K562 (cell line): Measurements from ENCODE around the gene SRGAP3. TPM values are rescaled to one million over a fixed set of nuclear protein-coding genes. Genes with fewer than 3 reads are reported as not detected.

ENCODE experiments used
- ATAC-seq: fragments of 200-7000 bp; cut with Tn5 transposase; 3 replicates; pipeline ENCODE4 v1.9.1; 2020; ENCODE audit warnings: moderate library complexity
- BruUV-seq: library from RNA; stranded (reverse); fragments of 400-500 nt; replicated peaks from 2 replicates; lab custom pipeline; 2021; lab: Mats Ljungman, UMichigan
- CTCF ChIA-PET: fragments of 300-600 bp; formaldehyde crosslinking; extraction: SDS; loops from one replicate; lab custom pipeline; 2021; ENCODE audit warnings: low intra/inter-chr PET ratio; lab: Yijun Ruan, JAX
- POLR2A ChIA-PET: fragments of 300-600, 350-650 bp; sonication (Branson Sonifier 250); formaldehyde crosslinking; extraction: SDS; loops from one replicate; lab custom pipeline; 2021; ENCODE audit warnings: antibody characterized with exemption, inconsistent platforms; lab: Yijun Ruan, JAX
- DNase-seq, 4 experiments: peaks; one replicate each; pipeline versions ENCODE4 v3.0.0 to v3.0.0-alpha.2; 2011 to 2018; ENCODE audit warnings: low spot score in 3 of 4, mixed read lengths in 3 of 4; ENCODE audit errors: extremely low read depth in 1 of 4
- FAIRE-seq: peaks from 2 replicates; lab custom pipeline; 2011; peaks lifted over from hg19 to GRCh38; lab: Jason Lieb, UNC
- H2AFZ ChIP-seq: 2 replicates; pipeline ENCODE4 v1.6.0; 2011; ENCODE audit warnings: low read depth, low read length, control low read depth, inconsistent platforms
- H3K27ac ChIP-seq: fragments of 200-600 bp; 3 replicates; pipeline ENCODE4 v1.8.0; 2011; ENCODE audit warnings: low read depth, mild to moderate bottlenecking, control low read depth, inconsistent platforms, low read length, moderate library complexity, mixed read lengths; ENCODE audit errors: extremely low read depth
- H3K27me3 ChIP-seq, 2 experiments: fragments of 300-600 bp in 1 of 2; 2 replicates in 1 of 2; 3 replicates in 1 of 2; pipeline versions ENCODE4 v1.6.0 to v1.8.0; 2011; ENCODE audit warnings: inconsistent platforms in 2 of 2, low read length in 2 of 2, mild to moderate bottlenecking in 1 of 2, mixed read lengths in 1 of 2, moderate library complexity in 1 of 2; ENCODE audit not compliant: control insufficient read depth in 2 of 2, insufficient read depth in 2 of 2
- H3K36me3 ChIP-seq: fragments of 300-600 bp; 3 replicates; pipeline ENCODE4 v1.8.0; 2011; ENCODE audit warnings: mild to moderate bottlenecking, low read length, inconsistent platforms; ENCODE audit not compliant: control insufficient read depth, insufficient read depth
- H3K4me1 ChIP-seq, 2 experiments: fragments of 200-600 bp in 1 of 2; replicated peaks in 1 of 2; 2 replicates in 1 of 2; 3 replicates in 1 of 2; pipeline versions ENCODE4 v1.5.1 to v1.8.0; 2011; ENCODE audit warnings: inconsistent platforms in 2 of 2, low read length in 2 of 2, mild to moderate bottlenecking in 1 of 2, mixed read lengths in 1 of 2, moderate library complexity in 1 of 2; ENCODE audit not compliant: control insufficient read depth in 2 of 2, insufficient read depth in 2 of 2
- H3K4me2 ChIP-seq: 2 replicates; pipeline ENCODE4 v1.6.1; 2011; ENCODE audit warnings: low read length, control low read depth, inconsistent platforms, mixed read lengths; ENCODE audit not compliant: insufficient read depth
- H3K4me3 ChIP-seq: fragments of 200-600 bp; sonication (generic), shearing (Covaris generic); 2 replicates; pipeline ENCODE4 v1.5.1; 2016; ENCODE audit warnings: control low read depth, inconsistent platforms
- H3K79me2 ChIP-seq: fragments of 200-600 bp; 3 replicates; pipeline ENCODE4 v1.8.0; 2011; ENCODE audit warnings: low read length, inconsistent platforms; ENCODE audit not compliant: control insufficient read depth, insufficient read depth
- H3K9ac ChIP-seq, 2 experiments: 2 replicates each; pipeline versions ENCODE4 v1.6.0 to v1.6.1; 2011; ENCODE audit warnings: low read depth in 2 of 2, low read length in 2 of 2, control low read depth in 1 of 2, inconsistent platforms in 1 of 2, mild to moderate bottlenecking in 1 of 2, mixed read lengths in 1 of 2; ENCODE audit not compliant: insufficient read depth in 1 of 2
- H3K9me1 ChIP-seq: one replicate; pipeline ENCODE4 v1.6.0; 2011; ENCODE audit warnings: inconsistent platforms, mild to moderate bottlenecking, low read length, moderate library complexity; ENCODE audit not compliant: control insufficient read depth, insufficient read depth
- H3K9me3 ChIP-seq: replicated peaks from 2 replicates; pipeline ENCODE4 v1.5.1; 2011; ENCODE audit warnings: low read depth, low read length, inconsistent platforms; ENCODE audit not compliant: control insufficient read depth, insufficient read depth
- H4K20me1 ChIP-seq: replicated peaks from 2 replicates; pipeline ENCODE4 v1.6.1; 2011; ENCODE audit warnings: low read length, inconsistent platforms, mixed read lengths; ENCODE audit not compliant: control insufficient read depth, insufficient read depth
- ATF6 ChIP-seq: sonication (generic); formaldehyde crosslinking; IDR thresholded peaks from 2 replicates; pipeline ENCODE4 v1.4.0; 2020; ENCODE audit warnings: mild to moderate bottlenecking, missing genetic modification reagents
- BRD9 ChIP-seq: fragments of 450-650 bp; IDR thresholded peaks from 2 replicates; pipeline ENCODE4 v1.6.1; 2018; ENCODE audit warnings: low read depth; ENCODE audit not compliant: partially characterized antibody
- ETS1 ChIP-seq: conservative IDR thresholded peaks from 2 replicates; pipeline ENCODE4 v1.6.1; 2011; ENCODE audit warnings: low read depth, mild to moderate bottlenecking, low read length; ENCODE audit not compliant: control insufficient read depth
- HMGXB4 ChIP-seq: sonication (generic); formaldehyde crosslinking; IDR thresholded peaks from 2 replicates; pipeline ENCODE4 v1.8.1; 2023; ENCODE audit warnings: mild to moderate bottlenecking, missing genetic modification reagents
- ILK ChIP-seq: fragments of 450-650 bp; IDR thresholded peaks from 2 replicates; pipeline ENCODE4 v1.6.1; 2016; ENCODE audit warnings: missing genetic modification characterization, low read depth, mild to moderate bottlenecking, missing compliant biosample characterization, moderate library complexity, borderline replicate concordance
- KAT8 ChIP-seq: fragments of 450-650 bp; IDR thresholded peaks from 2 replicates; pipeline ENCODE4 v1.6.1; 2016; ENCODE audit warnings: low read depth, mild to moderate bottlenecking
- KLF1 ChIP-seq: fragments of 450-650 bp; IDR thresholded peaks from 2 replicates; pipeline ENCODE4 v1.6.1; 2016; ENCODE audit warnings: missing genetic modification characterization, missing compliant biosample characterization
- NFYB ChIP-seq: IDR thresholded peaks from 2 replicates; pipeline ENCODE4 v1.6.1; 2011; ENCODE audit warnings: mild to moderate bottlenecking, moderate library complexity; ENCODE audit not compliant: insufficient read length; ENCODE audit errors: extremely low read depth
- PCBP1 ChIP-seq: fragments of 200-400 bp; formaldehyde crosslinking; IDR thresholded peaks from 2 replicates; pipeline ENCODE4 v1.6.1; 2018; ENCODE audit warnings: mild to moderate bottlenecking, low read depth, low read length; ENCODE audit not compliant: poor library complexity, severe bottlenecking
- PRMT5 ChIP-seq: sonication (generic); formaldehyde crosslinking; IDR thresholded peaks from 2 replicates; pipeline ENCODE4 v1.5.0; 2020; ENCODE audit warnings: missing genetic modification reagents
- SP2 ChIP-seq: IDR thresholded peaks from 2 replicates; pipeline ENCODE4 v1.6.1; 2011; ENCODE audit warnings: mild to moderate bottlenecking, low read depth, low read length, moderate library complexity; ENCODE audit not compliant: poor library complexity, severe bottlenecking; ENCODE audit errors: extremely low read depth
- ZNF77 ChIP-seq: fragments of 250-450 bp; sonication (Bioruptor Pico); IDR thresholded peaks from 2 replicates; pipeline ENCODE4 v1.5.0; 2020
- WGBS: fragments of 100-300 bp; shearing (Covaris generic); methylation state at CpG from one replicate; pipeline ENCODE4 v1.1.6; 2016; ENCODE audit warnings: low coverage, mixed read lengths; ENCODE audit not compliant: insufficient coverage; ENCODE audit errors: missing lambda C conversion rate; 5-methylcytosine and 5-hydroxymethylcytosine counted together
- in situ Hi-C: fragments of 300-500 bp; cut with MboI; formaldehyde crosslinking; loops from 4 replicates; pipeline ENCODE4 v1.15.0; 2018; ENCODE audit warnings: inconsistent platforms, mixed read lengths
- intact Hi-C: fragments of 100-400 bp; cut with micrococcal nuclease; formaldehyde crosslinking; loops from 2 replicates; pipeline ENCODE4 v1.14.2; 2022
- polyA plus RNA-seq, 8 experiments: library from polyadenylated mRNA; depleted of rRNA in 4 of 8; stranded (reverse) in 5 of 8; unstranded in 3 of 8; fragments of >200 nt; fragmentation: Nextera tagmentation in 2 of 8; fragmentation: Illumina TruSeq in 1 of 8; extraction: Ambion mirVana in 2 of 8; extraction: Trizol in 1 of 8; gene quantifications; 2 replicates each; pipeline versions ENCODE4 v1.2.1 to v1.2.3, GENCODE V29; 2011 to 2014; ENCODE audit warnings: inconsistent platforms in 1 of 8, missing spikeins in 1 of 8
- total RNA-seq, 7 experiments: library from RNA; depleted of rRNA in 6 of 7; stranded (reverse); fragments of >200 nt in 6 of 7; fragmentation: Illumina TruSeq in 2 of 7; extraction: Trizol in 2 of 7; gene quantifications; 2 replicates each; pipeline versions ENCODE4 v1.2.1 to v1.2.3, GENCODE V29; 2011 to 2021; ENCODE audit warnings: low replicate concordance in 1 of 7
- TF ChIP-seq, protein P1 (sequence below): sonication (generic); formaldehyde crosslinking; IDR thresholded peaks from 2 replicates; pipeline ENCODE4 v1.5.0; 2020; ENCODE audit warnings: missing genetic modification reagents
- TF ChIP-seq, protein P2 (sequence below): fragments of 250-450 bp; sonication (Bioruptor Pico); IDR thresholded peaks from 2 replicates; pipeline ENCODE4 v1.5.0; 2022; ENCODE audit warnings: mild to moderate bottlenecking

Gene SRGAP3
- total and polyA plus RNA-seq, 9 of the 15 experiments (the other 6 are each of a cell fraction or from before 2014, with no cell fraction given), result 0.11 to 0.85 (median 0.35) TPM; not detected in 2

- Histone ChIP-seq H3K27me3 (peaks cover 19 to 47% of the 10 kb centered on the region in 2 experiments), H3K9me1 (no peaks in the 10 kb centered on the region), H2AFZ (no peak overlapping the region), H3K4me3 (no peak overlapping the region), H3K36me3 (no peaks in the 10 kb centered on the region), H3K9me3 (no peaks in the 10 kb centered on the region), H4K20me1 (no peaks in the 10 kb centered on the region), H3K79me2 (no peaks in the 10 kb centered on the region), H3K4me1 (peaks cover 4 to 6% of the 10 kb centered on the region in 2 experiments), H3K4me2 (no peak overlapping the region), H3K9ac (no peak overlapping the region), H3K27ac (no peak overlapping the region)
- ATAC-seq (no peak), DNase-seq (no peak), FAIRE-seq (no peak)
- ChIA-PET POLR2A (interaction anchor here (0.5 to 1.2 kb wide), 4 partner anchors 8 to 1437 kb away, joined by 3 to 5 read pairs (median 4); no protein-coding TSS in a partner anchor), CTCF (no interaction called here)
- 3% methylated on average over 4 of the region's 4 CpGs for WGBS
- BruUV-seq, result no TSS peak
- intact Hi-C loops, result no loop called here
- in situ Hi-C loops, result no loop called here
- TF ChIP-seq BRD9 (no peak), KLF1 (tag) (no peak), PRMT5 (CRISPR knock-in tag) (no peak), ETS1 (no peak), PCBP1 (no peak), HMGXB4 (no peak), ATF6 (CRISPR knock-in tag) (no peak), SP2 (no peak), ZNF77 (CRISPR knock-in tag) (no peak), ILK (tag) (no peak), NFYB (no peak), KAT8 (no peak)
- TF ChIP-seq, protein P1, sequence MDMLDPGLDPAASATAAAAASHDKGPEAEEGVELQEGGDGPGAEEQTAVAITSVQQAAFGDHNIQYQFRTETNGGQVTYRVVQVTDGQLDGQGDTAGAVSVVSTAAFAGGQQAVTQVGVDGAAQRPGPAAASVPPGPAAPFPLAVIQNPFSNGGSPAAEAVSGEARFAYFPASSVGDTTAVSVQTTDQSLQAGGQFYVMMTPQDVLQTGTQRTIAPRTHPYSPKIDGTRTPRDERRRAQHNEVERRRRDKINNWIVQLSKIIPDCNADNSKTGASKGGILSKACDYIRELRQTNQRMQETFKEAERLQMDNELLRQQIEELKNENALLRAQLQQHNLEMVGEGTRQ (CRISPR knock-in tag), result no peak
- TF ChIP-seq, protein P2, sequence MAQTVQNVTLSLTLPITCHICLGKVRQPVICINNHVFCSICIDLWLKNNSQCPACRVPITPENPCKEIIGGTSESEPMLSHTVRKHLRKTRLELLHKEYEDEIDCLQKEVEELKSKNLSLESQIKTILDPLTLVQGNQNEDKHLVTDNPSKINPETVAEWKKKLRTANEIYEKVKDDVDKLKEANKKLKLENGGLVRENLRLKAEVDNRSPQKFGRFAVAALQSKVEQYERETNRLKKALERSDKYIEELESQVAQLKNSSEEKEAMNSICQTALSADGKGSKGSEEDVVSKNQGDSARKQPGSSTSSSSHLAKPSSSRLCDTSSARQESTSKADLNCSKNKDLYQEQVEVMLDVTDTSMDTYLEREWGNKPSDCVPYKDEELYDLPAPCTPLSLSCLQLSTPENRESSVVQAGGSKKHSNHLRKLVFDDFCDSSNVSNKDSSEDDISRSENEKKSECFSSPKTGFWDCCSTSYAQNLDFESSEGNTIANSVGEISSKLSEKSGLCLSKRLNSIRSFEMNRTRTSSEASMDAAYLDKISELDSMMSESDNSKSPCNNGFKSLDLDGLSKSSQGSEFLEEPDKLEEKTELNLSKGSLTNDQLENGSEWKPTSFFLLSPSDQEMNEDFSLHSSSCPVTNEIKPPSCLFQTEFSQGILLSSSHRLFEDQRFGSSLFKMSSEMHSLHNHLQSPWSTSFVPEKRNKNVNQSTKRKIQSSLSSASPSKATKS (CRISPR knock-in tag), result no peak
These were observed 46.9 kb downstream of the SRGAP3 start for GRCh38 chr3:9202546-9202945.
